ENCODE data around the gene EDIL3. TPM values are rescaled to one million over a fixed set of nuclear protein-coding genes. Genes with fewer than 3 reads are reported as not detected.

Gene EDIL3
- polyA plus RNA-seq (2013, experiment 1 of 2; ENCODE audit: insufficient read length) = 303 TPM
- polyA plus RNA-seq (2013, experiment 2 of 2; ENCODE audit: insufficient read length) = 300 TPM

GRCh38 chr5:84384604-84385575, at the start of gene EDIL3:
EDIL3 (minus strand) TSS chr5:84384880; CDS start chr5:84384374, 506 bp downstream.
- DNase-seq = peak; percentile 63

- DNase-seq = peak; percentile 34
These were observed 48.8 kb upstream of the EDIL3 start for GRCh38 chr5:84433461-84433860.

- peak; percentile 12 for DNase-seq
These were observed 46.4 kb upstream of the EDIL3 start for GRCh38 chr5:84430863-84431663.

- no peak for DNase-seq
These were observed 45.4 kb upstream of the EDIL3 start for GRCh38 chr5:84430079-84430478.

- no peak for DNase-seq
These were observed 40.7 kb upstream of the EDIL3 start for GRCh38 chr5:84425365-84425881.

GRCh38 chr5:84419742-84420141, 35.1 kb upstream of the EDIL3 start:
- no peak for DNase-seq

- peak; percentile 4 for DNase-seq
These were observed 27.3 kb upstream of the EDIL3 start for GRCh38 chr5:84411832-84412605.

- no peak for DNase-seq
These were observed 21.4 kb upstream of the EDIL3 start for GRCh38 chr5:84406111-84406510.

- DNase-seq = peak; percentile 92
These were observed 19.1 kb upstream of the EDIL3 start for GRCh38 chr5:84403773-84404172.

DNA sequence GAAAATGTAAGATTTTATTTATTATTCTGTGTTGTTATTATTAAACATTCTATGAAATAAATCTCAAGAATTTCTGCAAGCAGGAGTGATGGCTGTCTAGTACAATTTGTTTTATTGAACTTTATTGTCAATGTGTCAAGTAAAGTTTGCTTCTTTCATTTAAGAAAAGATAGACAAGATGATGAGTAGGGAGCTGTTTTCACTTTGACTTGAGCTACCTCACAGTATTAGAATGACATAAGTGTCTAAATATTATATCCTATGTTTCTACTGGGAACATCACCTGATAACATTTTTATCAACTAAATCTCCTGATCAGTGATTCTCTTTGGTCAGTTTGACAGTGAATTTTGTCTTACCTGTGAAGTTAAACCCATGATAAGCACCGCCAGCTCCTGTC, 12.7 kb upstream of the EDIL3 start:
- DNase-seq = no peak

DNA sequence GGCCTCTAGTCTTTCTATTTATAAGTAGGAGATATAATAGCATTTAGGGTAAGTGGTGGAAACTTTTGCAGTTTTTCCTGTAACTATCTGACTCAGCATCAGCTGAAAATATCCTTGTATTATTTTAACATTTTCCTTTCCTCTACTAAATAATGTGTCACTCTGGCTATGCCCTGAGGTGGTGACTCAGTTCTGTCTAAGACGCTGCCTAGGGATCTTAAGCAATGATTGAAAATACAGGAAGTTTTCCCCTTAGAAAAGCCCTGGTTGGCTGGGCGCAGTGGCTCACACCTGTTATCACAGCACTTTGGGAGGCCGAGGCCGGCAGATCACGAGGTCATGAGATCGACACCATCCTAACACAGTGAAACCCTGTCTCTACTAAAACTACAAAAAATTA, 9.3 kb upstream of the EDIL3 start:
- DNase-seq = peak; percentile 76

- DNase-seq = no peak
These were observed 8.2 kb upstream of the EDIL3 start for GRCh38 chr5:84392836-84393235.

- DNase-seq = no peak
These were observed 1.0 kb upstream of the EDIL3 start for GRCh38 chr5:84385705-84386104.

GRCh38 chr5:84383816-84384603, 670 bp downstream of the EDIL3 start:
- peak; percentile 66 for DNase-seq

DNA sequence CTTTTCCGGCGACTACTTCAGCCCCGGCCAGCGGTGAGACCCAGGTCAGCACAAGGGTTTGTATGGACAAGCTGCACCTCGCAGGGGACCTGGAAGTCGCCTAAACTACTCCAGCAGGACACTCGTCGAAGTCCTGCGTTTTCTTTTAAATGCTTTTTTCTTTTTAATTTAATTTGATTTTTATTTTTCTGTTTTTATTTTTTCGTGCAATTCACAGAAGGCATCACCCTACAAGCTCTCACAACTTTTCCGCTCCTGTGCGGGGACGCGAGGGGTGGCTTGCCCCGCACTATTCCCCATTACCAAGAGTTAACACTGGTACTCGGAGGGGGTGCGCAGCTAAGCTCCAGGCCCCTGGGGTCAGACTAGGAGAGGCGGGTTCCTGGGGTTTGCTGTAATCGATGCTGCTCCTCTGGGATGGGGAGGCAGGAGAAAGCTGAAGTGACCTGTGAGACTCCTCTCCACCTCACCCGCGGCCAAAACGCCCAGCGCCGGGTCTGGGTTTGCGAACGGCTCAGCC, 1.3 kb downstream of the EDIL3 start:
- DNase-seq = no peak

DNA sequence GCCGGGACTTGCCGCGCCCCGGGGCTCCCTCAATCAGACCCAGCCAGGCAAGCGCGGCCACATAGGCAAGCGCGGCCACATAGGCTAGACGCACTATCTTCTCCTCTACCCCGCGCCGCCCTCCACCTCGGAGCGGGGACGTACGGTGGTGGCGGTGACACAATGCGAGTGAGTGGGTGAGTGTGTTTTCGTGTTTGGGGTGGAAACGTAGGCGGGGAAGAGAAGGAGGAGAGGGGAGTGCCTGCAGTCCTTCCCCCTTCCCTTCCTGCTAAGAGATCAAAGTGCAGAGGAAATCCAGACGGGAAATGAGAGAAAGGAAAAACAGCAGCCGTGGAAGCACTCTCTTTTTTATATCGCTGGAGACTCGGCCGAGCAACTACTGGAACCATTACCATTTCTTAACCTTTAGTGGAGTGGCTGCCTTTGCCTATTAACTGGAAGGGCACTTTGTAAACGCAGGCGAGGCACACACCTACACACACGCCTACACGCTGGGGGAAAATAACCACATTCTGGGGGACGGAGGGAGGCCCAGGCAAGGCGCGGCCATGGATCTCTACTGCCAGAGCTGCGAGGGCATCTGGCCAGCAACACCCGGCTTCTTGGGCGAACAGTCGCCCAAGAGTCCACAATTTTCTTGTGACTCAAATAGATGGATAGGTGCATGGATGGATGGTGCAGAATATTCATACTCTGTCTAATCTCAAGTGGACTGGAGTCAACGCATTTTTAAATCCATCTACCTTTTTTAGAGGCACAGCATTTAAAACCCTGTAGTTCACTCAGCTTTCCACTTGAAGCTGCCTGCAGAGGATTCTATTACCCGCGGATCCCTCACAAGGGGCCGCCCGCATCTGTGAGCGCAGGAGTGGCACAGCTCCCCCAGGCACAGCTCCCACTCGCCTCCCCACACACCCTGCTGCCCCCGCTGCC, 2.1 kb downstream of the EDIL3 start:
- peak; percentile 77 for DNase-seq

DNA sequence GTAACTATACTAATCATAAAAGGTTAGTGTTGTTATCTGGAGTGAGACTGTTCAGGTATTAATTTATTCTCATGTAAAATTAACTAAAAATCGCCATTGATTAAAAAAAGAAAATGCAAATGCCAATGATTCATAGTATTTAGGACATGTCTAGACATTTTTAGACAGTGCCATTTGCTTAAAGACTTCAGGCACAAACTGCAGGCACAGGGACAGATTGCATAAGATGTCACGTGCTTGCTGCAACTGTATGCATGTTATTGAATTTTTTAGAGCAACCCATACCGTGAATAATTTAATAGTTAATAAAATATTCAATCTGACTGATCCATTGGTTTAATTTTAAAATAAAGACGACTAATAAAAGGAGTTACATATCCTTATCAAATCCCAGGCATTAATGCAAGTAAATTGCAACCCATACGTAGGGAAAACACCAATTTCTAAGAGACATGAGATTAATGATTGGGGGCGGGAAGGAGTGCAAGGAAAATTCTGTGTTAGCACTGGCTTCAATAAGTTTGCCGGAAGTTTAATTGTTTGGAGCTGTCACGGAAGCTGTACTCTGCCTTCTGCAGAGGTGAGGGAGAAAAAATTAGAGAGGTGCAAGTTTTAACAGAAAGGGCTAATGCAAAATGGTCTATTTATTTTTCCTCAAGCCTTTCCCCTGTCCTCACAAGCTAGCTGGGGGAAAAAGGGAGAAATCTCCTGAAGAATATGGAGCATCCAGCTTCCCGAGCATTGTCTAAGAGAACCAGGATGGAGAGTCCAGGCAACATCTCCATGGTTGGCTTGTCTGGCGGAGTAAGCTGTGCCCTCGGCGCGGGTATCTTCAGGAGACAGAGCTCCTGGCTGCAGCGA, 2.9 kb downstream of the EDIL3 start:
- DNase-seq = peak; percentile 54

DNA sequence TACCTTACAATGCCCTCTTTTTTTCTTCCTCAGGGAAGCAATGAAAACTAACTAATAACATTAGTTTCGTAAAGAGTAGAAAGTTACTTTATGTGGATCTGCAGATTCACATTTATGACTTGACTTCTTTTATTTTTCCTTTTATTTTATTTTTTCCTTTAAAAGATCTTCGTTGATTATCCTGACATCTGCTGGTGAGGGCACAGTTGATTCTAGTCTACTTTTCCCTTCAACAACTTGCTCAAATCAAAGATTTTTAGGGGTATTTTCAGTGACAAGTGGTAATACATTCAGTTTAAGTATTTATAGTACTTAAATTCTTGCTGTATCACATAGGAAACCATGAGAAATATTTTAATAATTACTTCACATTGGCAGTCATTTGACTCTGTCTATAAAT, 4.9 kb downstream of the EDIL3 start:
- DNase-seq = peak; percentile 45

GRCh38 chr5:84378961-84379360, 5.7 kb downstream of the EDIL3 start:
- peak; percentile 94 for DNase-seq

Measured in fibroblast of skin of abdomen (primary cell).